ENCODE data around the gene HKDC1.

HKDC1 gene

DNA sequence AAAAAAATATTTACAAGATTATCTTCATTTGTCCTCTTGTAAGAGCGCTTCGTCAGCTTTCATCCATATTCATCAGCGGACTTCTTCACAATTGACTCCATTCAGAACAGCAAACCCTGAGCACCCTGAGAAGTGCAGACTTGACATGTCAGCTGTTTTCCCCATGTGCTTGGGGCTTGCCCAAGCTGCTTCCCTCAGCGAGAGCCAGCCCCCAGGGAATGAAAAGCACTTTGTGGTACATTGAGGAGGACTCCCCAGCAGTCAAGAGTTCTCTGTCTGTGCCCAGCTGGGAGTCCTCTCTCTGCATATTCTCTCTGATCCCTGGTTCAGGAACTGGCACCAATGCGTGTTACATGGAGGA, 22.7 kb downstream of the HKDC1 start:
- no peaks in the 10 kb centered on the region for H3K27me3 ChIP-seq
- TF ChIP-seq CTCF (IDR thresholded peaks at IDR 0.05), result no peak
- no peak overlapping the region for H3K4me3 ChIP-seq (ENCODE audit: low read depth in 1 of 2, low read length in 1 of 2)
- H3K27ac ChIP-seq, result no peak overlapping the region
- peaks cover 4% of the 10 kb centered on the region in 2 experiments for H3K4me1 ChIP-seq (ENCODE audit: control insufficient read depth in 1 of 2, insufficient read depth in 1 of 2, low read depth in 1 of 2, low read length in 1 of 2)
- H3K36me3 ChIP-seq, result no peaks in the 10 kb centered on the region
- H3K9me3 ChIP-seq, result no peaks in the 10 kb centered on the region

DNA sequence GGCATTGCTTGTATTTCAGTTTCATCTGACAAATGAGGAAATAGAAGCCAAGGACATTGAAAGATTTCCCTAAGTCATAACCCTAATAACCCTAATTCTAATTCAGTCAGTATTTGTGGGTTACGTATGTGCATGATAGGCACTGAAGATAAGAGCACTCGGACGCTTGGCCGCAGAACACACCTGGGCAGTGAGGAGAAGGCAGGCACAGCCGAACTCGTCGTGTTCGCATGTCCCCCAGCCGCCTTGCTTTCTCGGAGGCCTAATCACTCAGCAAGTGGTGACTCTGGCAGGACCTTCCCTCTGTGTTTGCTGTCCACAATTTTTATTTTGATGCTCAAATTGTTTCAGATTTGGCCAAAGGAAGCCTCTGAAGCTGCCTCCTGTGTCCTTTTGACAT, 23.7 kb downstream of the HKDC1 start:
- H3K27ac ChIP-seq, result no peak overlapping the region
- H3K27me3 ChIP-seq, result no peaks in the 10 kb centered on the region
- no peaks in the 10 kb centered on the region for H3K36me3 ChIP-seq
- no peaks in the 10 kb centered on the region for H3K9me3 ChIP-seq
- TF ChIP-seq CTCF (IDR thresholded peaks at IDR 0.05), result no peak
- peaks cover 3 to 4% of the 10 kb centered on the region in 2 experiments for H3K4me1 ChIP-seq (ENCODE audit: control insufficient read depth in 1 of 2, insufficient read depth in 1 of 2, low read depth in 1 of 2, low read length in 1 of 2)
- H3K4me3 ChIP-seq (ENCODE audit: low read depth in 1 of 2, low read length in 1 of 2), result no peak overlapping the region

GRCh38 chr10:69246036-69246435, 25.9 kb downstream of the HKDC1 start:
- Histone ChIP-seq H3K4me1 (ENCODE audit: control insufficient read depth in 1 of 2, insufficient read depth in 1 of 2, low read depth in 1 of 2, low read length in 1 of 2) (no peaks in the 10 kb centered on the region), H3K27me3 (no peaks in the 10 kb centered on the region), H3K4me3 (ENCODE audit: low read depth in 1 of 2, low read length in 1 of 2) (no peak overlapping the region), H3K9me3 (no peaks in the 10 kb centered on the region), H3K27ac (no peak overlapping the region), H3K36me3 (no peaks in the 10 kb centered on the region)
- TF ChIP-seq CTCF (IDR thresholded peaks at IDR 0.05), result no peak

DNA sequence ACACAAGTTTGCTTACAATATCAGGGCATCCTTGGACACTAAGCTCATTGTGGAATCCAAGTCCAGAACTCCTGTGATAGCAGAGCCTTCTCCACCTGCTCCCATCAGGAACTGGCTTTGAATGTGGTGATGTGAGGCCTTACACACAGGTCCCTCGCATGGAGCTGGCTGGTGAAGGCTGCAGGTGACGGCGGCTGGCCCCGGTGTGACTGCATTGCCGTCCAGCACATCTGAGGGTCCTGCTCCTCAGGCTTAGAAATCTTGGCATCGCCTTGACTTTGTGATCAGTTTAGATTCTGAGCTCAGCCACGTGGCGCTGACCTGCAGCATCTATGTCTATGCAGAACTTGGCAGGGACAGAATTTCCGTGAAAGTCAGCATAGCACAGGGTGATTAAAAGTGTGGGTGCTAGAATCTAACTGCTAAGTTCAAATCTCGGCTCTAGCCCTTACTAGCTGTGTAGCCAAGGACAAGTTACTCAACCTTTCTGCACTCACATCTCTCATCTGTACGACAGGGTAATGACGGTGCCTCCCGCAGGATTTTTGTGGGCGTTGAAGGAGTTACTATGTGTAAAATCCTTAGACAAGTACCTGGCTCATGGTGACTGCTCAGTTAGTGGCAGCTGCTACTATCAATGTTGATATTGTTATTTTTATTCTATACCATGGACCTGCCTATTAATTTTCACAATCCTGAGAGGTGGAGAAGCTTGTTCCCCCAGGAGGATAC, 26.6 kb downstream of the HKDC1 start:
- H3K4me3 ChIP-seq (ENCODE audit: low read depth in 1 of 2, low read length in 1 of 2), result no peak overlapping the region
- no peaks in the 10 kb centered on the region for H3K9me3 ChIP-seq
- no peaks in the 10 kb centered on the region for H3K27me3 ChIP-seq
- H3K4me1 ChIP-seq (ENCODE audit: control insufficient read depth in 1 of 2, insufficient read depth in 1 of 2, low read depth in 1 of 2, low read length in 1 of 2), result no peaks in the 10 kb centered on the region
- H3K27ac ChIP-seq, result no peak overlapping the region
- no peak for TF ChIP-seq CTCF (IDR thresholded peaks at IDR 0.05)
- no peaks in the 10 kb centered on the region for H3K36me3 ChIP-seq

- Histone ChIP-seq H3K27ac (no peak overlapping the region), H3K4me1 (ENCODE audit: control insufficient read depth in 1 of 2, insufficient read depth in 1 of 2, low read depth in 1 of 2, low read length in 1 of 2) (no peaks in the 10 kb centered on the region), H3K4me3 (ENCODE audit: low read depth in 1 of 2, low read length in 1 of 2) (no peak overlapping the region), H3K9me3 (no peaks in the 10 kb centered on the region), H3K36me3 (no peaks in the 10 kb centered on the region), H3K27me3 (no peaks in the 10 kb centered on the region)
- TF ChIP-seq CTCF (IDR thresholded peaks at IDR 0.05), result no peak
Measured at GRCh38 chr10:69247313-69247710, 27.2 kb downstream of the HKDC1 start.
